Left hindlimb (tissue), 1 donor: ENCODE data around the gene KRTAP22-2.

ENCODE experiments used
- DNase-seq: peaks from one replicate; pipeline ENCODE4 v3.0.0-alpha.2; 2018

Gene KRTAP22-2

GRCh38 chr21:30590297-30590696, at the start of gene KRTAP22-2:
Gene KRTAP22-2 (minus strand): TSS chr21:30590397.
- DNase-seq: no peak

GRCh38 chr21:30638686-30639085, 48.5 kb upstream of the KRTAP22-2 start:
- DNase-seq: no peak

- no peak for DNase-seq
These were observed 44.7 kb upstream of the KRTAP22-2 start, which contains the start of gene KRTAP20-2 for GRCh38 chr21:30634906-30635305. Gene KRTAP20-2 (plus strand): TSS chr21:30635206. CDS start chr21:30635264, 58 bp downstream.

- DNase-seq: no peak
These were observed 39.0 kb upstream of the KRTAP22-2 start for GRCh38 chr21:30629200-30629599.

GRCh38 chr21:30628109-30628508, 37.9 kb upstream of the KRTAP22-2 start:
- DNase-seq: no peak

GRCh38 chr21:30625449-30626165, 35.4 kb upstream of the KRTAP22-2 start:
- no peak for DNase-seq

- DNase-seq: no peak
These were observed 33.2 kb upstream of the KRTAP22-2 start for GRCh38 chr21:30623362-30623761.

- no peak for DNase-seq
These were observed 30.3 kb upstream of the KRTAP22-2 start, which contains the start of gene KRTAP20-4 for GRCh38 chr21:30620522-30620921. Gene KRTAP20-4 (plus strand): TSS chr21:30620627.

- no peak for DNase-seq
These were observed 29.9 kb upstream of the KRTAP22-2 start for GRCh38 chr21:30620080-30620479.

GRCh38 chr21:30616125-30616524, 25.9 kb upstream of the KRTAP22-2 start, which contains the start of gene KRTAP20-1:
Gene KRTAP20-1 (plus strand): TSS chr21:30616425. CDS start chr21:30616455, 30 bp downstream.
- DNase-seq: no peak

GRCh38 chr21:30615199-30615598, 25.0 kb upstream of the KRTAP22-2 start:
- no peak for DNase-seq

GRCh38 chr21:30613836-30614235, 23.6 kb upstream of the KRTAP22-2 start, which contains the start of gene KRTAP6-1:
Gene KRTAP6-1 (minus strand): TSS chr21:30613930. CDS start chr21:30613904, 26 bp downstream.
- no peak for DNase-seq

- no peak for DNase-seq
These were observed 21.9 kb upstream of the KRTAP22-2 start for GRCh38 chr21:30612132-30612531.

GRCh38 chr21:30605968-30606367, 15.8 kb upstream of the KRTAP22-2 start:
- DNase-seq: no peak

- no peak for DNase-seq
These were observed 10.6 kb upstream of the KRTAP22-2 start, which contains the start of gene KRTAP22-1 for GRCh38 chr21:30600787-30601186. Gene KRTAP22-1 (plus strand): TSS chr21:30601087.

- DNase-seq: no peak
These were observed 8.6 kb upstream of the KRTAP22-2 start, which contains the start of gene KRTAP6-2 for GRCh38 chr21:30598802-30599201. Gene KRTAP6-2 (minus strand): TSS chr21:30598902. CDS start chr21:30598874, 28 bp downstream.

- DNase-seq: no peak
These were observed 1.9 kb upstream of the KRTAP22-2 start, which contains the start of gene KRTAP6-3 for GRCh38 chr21:30592140-30592539. Gene KRTAP6-3 (plus strand): TSS chr21:30592440. CDS start chr21:30592446, 6 bp downstream.

- DNase-seq: no peak
These were observed 7.3 kb downstream of the KRTAP22-2 start for GRCh38 chr21:30582870-30583269.

- DNase-seq: no peak
These were observed 10.1 kb downstream of the KRTAP22-2 start for GRCh38 chr21:30580132-30580531.

- no peak for DNase-seq
These were observed 10.9 kb downstream of the KRTAP22-2 start for GRCh38 chr21:30579346-30579745.

GRCh38 chr21:30577766-30578165, 12.4 kb downstream of the KRTAP22-2 start:
- DNase-seq: no peak

GRCh38 chr21:30567617-30568016, 22.6 kb downstream of the KRTAP22-2 start:
- no peak for DNase-seq

- DNase-seq: no peak
These were observed 26.6 kb downstream of the KRTAP22-2 start for GRCh38 chr21:30563630-30564029.

- no peak for DNase-seq
These were observed 27.1 kb downstream of the KRTAP22-2 start for GRCh38 chr21:30563072-30563471.
